Measurements from ENCODE around the gene CAMK2G. TPM values are rescaled to one million over a fixed set of nuclear protein-coding genes. Genes with fewer than 3 reads are reported as not detected.

The CAMK2G gene
- total RNA-seq, 1 donor from 2014 or later, result 31.1 TPM

DNA sequence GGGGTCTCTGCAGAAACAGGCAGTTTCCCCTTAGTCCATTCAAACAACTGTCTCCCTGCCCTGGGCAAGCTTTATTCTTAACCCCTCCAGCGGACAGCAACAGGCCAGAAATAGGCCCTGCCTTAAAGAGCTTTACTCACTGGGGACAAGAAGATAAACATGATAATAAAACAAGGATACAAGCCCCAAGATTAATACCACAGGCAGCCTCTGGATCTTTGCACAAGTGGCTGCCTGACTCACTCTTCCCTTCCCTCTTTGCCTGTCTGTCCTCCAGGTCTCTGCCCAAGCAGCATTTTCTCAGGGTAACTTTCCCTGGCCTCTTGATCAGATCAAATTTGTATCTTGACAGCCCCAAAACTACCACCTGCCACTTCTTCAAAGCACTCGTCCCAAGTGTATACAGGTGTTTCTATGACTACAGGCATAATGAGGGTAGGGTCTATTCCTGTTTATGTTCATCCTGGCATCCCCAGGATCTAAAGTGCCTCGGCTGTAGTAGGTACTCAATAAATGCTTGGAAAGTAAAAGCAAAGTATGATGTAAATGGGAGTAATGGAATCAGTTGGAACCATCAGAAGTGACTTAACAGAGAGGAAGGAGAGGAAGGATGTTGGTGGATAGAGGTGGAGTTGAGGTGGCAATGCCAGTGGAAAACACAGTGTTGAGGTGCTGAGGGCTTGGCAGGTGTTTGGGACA, 7.0 kb upstream of the CAMK2G start:
- no peak for DNase-seq (ENCODE audit: low read depth, low spot score)

DNA sequence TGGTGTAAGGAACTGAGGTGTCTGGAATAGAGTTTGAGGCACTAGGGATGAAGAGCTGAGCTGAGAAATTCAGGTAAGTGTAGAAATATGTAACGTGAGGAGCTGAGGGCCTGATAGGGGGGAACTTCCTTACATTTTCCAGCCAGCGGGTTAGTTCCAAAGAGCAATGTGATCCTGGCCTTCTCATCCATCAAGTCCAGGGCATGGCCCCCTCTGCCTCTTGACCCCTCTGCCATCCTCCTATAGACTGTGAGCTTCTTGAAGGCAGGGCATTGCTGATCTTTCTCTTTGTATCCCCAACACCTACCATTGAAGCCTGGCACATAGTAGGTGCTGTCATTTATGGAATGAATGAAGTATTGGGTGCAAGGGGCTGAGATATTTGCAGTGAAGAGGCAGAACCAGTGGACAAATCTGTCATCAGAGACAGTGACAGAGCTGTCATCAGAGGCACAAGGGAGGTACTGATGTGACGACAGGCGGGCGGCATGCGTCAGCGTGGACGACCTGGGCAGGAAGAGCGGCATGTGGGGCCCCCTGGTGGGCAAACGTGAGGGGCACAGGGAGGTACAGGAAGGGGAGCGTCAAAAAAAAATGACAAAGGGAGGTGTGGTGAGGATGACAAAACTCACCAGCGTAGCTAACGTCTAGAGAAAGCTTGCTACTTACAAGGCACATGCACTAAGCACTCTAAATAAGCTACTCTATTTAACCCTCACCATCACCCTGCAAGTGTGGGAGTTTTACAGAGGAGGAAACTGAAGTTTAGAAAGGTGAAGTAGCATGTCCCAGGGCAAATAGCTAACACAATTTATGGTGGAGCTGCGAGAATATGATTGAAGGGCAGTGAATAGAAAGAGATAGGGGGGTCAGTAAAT, 5.2 kb upstream of the CAMK2G start:
- DNase-seq (ENCODE audit: low read depth, low spot score), result peak; percentile 57

DNA sequence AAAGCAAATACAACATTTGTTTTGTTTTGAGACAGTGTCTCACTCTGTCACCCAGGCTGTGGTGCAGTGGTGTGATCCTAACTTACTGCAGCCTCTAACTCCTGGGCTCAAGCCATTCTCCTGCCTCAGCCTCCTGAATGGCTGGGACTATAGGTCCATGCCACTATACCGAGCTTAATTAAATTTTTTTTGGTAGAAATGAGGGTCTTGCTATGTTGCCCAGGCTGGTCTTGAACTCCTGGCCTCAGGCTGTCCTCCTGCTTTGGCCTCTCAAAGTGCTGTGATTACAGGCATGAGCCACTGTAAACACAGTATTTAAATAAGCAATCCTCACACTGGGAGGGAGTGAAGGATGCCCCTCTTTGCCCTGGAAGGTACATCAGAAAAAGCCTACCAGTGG, 4.0 kb upstream of the CAMK2G start:
- no peak for DNase-seq (ENCODE audit: low read depth, low spot score)

DNA sequence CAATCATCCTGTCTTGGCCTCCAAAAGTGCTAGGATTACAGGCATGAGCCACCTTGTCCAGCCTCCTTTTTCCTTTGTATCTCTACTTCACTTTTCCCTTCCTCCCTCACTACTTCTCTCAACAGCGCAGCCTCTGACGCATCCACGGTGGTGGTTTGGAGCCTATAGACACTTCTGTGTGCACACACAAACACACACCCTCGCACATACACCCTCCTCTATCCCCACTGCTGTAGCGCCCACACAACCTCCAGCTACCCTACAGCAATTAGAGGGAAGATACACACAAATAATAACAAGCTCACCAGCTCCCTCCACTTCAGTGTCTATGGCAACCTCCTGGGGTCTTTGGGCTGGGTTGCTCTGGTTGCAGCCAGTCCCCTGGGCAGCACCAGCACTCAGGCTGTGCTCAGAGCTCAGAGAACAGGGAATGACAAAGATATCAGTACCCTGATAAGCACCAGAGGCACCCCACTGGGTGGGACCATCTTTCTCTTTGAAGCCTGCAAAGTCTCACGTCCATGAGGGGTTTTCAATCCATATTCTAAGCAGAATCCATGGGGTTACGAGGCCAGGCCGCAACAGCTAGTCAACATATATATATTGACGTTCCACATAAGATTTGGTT, 3.3 kb upstream of the CAMK2G start:
- no peak for DNase-seq (ENCODE audit: low read depth, low spot score)

DNA sequence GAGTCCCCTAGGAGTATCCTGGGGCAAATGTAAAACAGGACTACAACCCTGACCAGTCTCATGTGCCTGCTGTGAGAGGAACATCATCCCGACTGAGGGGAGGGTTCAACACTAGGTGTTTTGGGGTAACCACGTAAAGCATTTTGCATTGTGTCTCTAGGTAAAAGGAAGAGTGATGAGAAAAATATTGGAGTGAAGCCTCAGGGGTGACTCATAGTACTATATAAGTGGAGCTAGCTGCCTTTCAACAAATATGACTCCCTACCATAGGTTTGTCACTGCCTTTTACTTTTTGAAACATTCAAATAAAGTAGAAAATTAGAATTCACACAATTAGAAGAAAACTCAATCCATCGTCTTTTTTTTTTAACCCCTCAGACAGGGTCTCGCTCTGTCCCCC, 2.6 kb upstream of the CAMK2G start:
- DNase-seq (ENCODE audit: low read depth, low spot score), result no peak

DNA sequence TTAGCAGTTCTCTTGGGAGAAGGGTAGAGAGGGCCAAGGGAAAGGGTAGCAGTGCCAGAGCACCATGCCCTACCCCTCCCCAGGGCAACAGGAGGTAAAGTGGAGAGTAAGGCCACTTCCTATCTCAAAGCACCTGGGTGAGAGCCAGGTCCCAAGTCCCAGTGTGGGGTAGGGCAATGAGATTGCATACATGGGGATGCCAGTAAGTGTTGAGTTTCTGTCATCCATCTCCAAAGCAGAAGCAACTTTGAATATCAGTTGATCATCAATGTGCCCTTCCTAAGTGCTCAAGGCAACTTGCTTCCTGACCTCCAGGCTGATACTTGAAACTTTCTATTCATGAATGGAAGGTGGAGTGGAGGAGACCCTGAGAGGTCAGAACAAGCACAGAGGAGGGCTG, 2.2 kb upstream of the CAMK2G start:
- DNase-seq (ENCODE audit: low read depth, low spot score), result no peak

DNA sequence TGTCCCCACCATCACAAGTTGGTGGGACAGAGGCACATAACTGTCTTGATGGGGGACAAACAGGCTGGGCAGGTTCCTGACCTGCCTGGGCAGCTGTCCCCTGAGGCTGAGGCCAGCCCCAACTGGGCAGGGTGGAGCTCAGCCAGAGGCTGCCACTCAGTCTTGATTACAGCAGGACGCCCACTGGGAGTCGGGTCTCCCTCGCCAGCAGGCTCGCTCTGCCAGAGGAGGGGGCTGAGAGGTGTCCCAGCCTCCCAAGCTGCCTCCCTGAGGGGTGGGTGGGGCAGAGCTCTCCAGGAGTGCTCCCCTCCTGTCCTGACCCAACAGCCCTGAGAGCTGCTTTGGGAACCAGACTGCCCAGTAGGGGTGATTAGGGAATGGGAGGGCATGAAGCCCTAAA, 1.8 kb upstream of the CAMK2G start:
- DNase-seq (ENCODE audit: low read depth, low spot score), result no peak

DNA sequence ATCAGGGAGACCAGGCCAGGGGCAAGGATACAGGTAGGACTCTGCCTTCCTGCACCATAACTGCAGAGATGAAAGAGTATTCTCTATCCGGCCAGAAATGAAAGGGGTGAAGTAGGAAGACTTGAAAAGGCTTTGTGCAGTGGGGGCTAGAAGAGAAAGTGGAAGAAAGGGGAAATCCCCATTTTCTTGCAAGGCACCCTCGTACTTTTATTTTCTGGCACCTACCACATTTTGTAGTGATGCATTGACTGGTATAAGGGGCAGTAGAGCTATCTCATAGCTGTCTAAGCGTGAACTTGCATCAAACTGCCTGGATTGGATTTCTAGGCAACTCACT, 752 bp upstream of the CAMK2G start:
- DNase-seq (ENCODE audit: low read depth, low spot score), result no peak

DNA sequence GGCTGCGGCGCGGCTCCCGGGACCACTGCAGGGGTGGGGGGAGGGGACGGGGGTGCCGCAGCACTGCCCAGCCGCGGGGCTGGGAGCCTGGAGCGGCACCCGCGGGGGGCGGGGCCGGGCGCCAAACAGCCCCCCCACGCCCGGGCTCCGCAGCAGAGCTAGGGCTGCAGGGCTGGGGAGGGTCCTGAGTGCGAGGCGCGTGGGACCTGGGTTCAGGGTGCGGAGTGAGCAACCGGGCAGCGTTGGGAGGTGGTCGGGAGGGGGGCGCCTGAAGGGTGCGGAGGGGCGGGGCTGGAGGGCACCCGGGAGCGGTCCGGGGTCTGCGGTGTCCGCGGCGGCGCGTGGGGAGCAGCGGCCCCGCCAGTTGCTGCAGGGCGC, 528 bp downstream of the CAMK2G start:
- no peak for DNase-seq (ENCODE audit: low read depth, low spot score)

DNA sequence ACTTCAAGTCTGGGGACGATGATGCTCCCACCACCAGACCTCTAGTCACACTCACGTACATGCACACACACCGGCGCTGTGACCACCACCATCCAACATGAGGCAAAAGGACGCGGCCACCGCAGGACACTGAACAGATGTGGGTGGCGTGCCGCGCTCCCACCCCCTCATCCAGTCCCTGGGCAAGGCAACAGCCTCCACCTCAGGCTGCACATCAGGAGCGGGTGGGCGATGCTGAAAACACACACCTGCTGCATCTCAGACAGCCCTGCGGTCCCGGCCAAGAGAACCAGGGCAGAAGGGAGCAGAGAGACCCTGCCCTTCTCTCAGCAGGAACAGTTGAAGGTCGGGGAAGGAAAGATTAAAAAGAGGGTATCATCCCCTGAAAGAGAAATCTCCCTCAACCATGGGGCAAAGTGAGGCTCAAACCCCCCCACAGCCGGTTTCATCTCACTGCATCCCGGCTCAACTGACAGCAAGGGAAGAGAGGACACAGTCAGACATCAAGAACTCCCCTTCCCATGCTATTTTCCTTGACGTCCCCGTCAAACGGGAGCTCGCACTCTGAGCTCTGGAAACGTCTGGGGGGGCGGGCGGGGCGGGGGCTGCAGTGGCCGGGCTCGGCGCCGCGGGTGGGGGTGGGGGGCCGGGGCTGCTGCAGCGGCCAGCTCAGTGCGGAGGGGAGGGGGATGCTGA, 1.1 kb downstream of the CAMK2G start:
- no peak for DNase-seq (ENCODE audit: low read depth, low spot score)

DNA sequence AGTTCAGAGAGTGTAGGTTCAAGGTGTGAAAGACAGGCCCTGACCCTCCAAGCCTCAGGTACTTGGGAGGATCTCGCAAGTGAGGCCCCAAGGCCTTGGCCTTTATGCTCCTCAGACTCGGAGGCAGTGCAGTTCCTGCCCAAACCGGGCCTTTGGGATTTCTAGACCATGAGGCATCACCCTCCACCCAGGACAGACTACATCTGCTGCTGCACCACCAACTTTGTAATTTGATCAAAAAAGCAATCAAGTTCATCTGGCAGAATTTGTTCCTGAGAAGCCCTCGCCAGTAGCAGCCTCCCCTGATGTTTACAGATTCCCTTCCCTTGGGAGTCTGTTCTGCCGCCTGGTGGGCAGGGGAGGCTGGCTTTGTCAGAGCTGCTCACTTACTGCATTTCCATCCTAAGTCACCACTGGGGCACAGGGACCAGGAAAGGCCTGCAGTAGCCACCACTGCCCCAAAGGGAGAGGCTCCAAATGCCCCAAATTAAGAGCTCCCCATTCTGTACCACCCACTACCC, 2.1 kb downstream of the CAMK2G start:
- no peak for DNase-seq (ENCODE audit: low read depth, low spot score)

DNA sequence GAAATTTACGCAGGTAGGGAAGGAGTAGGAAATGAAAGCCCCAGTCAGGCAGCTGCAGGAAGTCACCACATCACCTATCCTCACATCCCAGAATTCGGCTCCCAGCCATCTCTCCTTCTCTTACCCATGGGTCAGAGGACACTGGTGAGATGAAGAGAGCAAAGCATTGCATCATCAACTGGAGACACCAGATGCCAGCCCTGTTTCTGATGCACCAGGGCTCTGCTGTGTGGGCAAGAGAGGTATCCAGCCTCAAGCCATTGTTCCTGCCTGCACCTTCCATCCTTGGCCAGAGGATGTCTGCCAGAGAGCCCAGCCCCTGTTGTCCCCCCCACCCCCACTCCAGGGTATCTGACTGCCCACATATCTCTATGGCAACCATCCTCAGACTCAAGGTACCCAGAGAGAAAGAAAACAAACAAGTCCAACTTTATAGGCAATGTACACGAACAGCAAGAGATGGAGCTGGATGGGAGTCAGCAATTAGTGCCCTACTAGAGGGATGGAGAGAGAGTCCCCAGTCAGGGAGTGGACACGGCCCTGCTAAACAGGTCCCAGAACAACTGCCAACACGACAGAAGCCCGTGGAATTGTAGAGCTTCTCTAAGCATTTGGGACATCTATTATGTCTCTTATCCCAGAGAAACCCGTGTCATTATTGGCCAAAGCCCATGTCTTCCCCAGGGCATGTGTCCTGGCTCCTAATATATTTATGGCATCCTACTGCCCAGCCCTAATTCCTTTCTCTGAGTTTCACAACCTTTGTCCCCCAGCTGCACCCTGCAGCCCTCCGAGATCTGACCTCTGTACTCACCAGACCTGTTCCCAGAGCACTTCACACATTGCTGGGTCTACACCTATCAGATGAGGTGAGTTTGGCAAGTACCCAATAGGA, 2.8 kb downstream of the CAMK2G start:
- no peak for DNase-seq (ENCODE audit: low read depth, low spot score)

DNA sequence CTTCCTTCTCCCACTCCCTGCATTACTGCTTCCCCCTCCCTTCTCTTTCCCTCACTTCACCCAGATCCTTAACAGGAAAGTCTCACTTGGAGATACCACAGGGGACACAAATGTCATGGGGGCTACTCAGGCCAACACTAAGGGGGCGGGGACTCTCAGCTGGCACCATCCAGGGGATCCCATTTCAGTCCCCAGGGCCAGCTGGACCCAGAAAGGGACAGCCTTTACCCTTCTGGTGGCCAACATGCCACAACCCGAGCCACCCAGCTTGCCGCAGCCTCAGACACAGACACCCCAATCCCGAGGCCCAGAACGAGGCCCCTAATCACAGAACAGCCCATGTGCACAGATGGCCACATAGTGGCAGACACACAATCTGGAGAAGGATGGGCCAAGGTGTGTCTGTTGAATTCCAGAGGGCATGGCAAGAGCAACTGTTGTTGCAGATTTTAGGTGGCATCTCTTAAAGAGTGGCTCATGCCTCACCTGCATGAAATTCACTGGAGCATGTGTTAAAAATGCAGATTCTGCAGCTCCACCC, 5.6 kb downstream of the CAMK2G start:
- DNase-seq (ENCODE audit: low read depth, low spot score), result no peak

DNA sequence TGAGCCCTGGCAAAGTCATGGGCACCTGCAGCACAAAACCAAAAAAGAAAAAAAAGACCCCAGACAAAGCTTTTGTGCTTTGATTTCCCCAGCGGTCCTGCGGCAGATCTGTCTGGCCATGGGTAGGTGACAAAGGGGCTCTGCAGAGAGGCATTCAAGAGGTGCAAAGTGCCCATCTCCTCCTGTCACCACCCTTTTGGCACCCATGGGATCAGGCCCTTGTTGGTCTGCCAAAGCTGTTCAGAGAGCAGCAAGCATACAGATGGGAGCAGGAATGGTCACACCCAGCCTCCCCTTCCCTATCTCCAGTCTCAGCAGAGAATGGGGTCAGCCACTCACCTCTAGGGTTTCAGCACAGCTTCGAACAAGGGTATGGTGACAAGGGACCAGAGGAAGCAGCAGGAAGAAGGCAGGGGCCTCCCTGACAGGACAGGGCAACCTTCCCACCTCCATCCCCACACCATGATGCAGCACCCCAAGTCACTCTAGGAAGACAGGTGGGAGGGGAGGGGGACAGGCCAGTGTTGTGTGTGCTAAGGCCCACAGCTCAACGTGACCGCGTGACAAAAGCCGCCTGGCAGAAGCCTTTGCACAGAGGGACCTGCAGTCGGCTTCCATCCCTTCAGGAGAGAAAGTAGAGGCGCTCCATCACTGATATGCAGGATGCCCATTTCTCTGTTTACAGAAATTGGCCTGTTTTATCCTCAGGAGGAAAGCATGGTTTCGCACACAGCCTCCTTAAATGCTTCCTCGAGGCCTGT, 6.3 kb downstream of the CAMK2G start:
- DNase-seq (ENCODE audit: low read depth, low spot score), result no peak

DNA sequence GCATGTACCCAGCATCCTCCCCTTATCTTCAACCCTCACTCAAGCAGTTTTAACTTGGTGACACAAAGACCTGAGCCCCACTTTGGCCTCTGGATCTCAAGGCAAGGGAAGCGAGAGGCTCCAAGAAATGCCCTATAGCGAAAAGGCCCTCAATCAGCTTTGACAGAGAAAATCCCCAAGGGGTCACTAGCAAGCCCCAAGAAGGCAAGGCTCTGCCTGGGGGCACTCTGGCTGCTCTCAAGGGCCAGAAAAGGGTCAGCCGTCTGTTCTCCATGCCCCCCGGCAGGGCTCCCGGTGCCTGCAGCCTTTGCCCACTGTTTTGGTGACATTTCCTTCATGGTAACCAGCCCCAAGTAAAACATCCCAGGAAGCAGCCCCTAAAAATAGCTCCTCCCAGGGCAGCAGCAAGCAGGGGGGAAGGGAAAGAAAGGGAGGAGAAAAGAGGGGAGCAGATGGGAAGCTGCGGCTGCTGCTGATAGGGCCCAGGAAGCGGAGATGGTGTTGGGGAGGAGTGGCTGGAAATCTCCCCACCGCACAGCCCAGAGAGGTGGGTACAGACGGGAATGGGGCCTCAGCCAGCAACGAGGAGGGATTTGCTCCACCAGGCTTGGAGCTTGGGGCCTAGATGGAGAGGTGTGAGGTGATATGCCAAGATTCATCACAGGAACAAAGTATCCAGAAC, 7.1 kb downstream of the CAMK2G start:
- no peak for DNase-seq (ENCODE audit: low read depth, low spot score)

DNA sequence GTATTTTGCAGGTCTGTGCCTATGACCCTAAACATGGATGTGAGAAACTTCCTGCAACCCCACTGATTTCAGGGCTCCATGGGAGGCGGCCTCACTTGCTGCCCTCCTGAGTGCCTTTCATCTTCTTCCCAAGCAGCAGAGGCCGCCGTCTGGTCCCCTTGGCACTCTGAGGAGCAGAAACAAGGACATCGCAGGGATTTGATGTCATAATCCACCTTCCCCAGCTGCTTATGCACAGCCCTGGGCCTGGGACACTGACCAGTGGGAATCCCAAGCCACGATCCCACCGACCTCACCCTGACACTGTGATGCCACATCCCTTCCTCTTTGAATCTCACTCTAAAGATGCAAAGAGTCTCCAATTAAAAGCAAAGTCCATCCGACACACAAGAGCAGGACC, 7.7 kb downstream of the CAMK2G start:
- no peak for DNase-seq (ENCODE audit: low read depth, low spot score)

DNA sequence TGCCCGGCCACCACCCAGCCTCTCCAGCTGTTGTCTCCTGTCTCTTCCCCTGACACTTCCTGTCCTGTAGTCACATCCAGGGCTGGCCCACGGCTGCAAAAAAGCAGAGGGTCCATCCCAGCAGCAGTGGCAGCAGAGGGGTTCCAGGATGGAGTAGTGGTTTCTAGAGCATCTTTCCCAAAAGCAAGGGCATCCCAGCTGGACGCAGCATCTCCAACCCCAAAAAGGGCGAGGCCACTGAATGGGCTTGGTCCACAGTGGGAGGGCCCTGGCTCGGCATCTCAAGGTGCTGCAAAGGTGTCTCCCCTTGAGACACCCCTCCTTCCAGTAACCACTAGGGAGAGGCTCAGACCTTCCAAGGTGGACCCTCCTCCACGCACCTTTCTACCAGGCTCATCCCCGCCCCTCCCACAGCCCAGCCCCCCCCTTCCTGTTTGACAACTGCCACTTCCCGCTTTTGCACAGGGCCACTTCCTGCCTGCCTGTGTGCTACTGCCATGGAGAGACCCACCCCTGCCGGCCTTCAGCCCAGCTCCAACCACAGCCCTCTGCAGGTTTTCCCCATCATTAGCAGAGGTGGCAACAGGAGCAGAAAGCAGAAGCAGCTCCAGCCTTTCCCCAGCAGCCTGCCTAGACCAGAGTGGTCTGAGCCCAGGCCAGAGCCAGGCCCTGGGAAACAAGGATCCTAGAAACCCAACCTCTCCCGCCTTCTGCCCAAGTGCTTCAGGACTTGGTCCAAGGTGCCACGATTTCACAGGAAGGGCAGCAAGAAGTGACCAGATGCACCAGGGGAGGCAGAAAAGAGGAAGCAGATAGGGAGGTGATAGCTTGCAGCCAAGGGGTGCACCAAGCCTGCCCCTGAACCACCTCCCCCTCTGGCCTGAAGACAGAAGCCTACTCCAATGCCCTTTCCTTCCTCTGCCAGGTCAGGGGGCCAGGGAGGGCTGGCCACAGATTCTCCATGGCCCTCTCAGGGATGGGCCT, 8.6 kb downstream of the CAMK2G start:
- DNase-seq (ENCODE audit: low read depth, low spot score), result no peak

DNA sequence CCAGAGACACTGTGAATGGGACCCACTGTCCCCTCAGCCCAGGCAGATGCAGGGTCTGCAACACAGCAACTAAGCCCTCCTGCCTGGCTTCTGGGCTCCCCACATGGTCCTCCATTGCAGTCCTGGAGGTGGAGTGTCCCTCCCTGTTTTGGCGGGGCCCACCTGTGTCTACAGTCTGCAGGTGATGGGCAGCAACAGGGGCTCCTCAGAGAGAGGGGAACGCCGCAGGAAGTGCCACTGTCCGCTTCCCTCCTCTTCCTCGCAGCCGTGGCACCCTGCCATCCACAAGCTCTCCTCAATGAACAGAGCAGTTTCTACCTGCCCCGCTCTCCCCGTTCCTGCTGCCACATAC, 9.3 kb downstream of the CAMK2G start:
- DNase-seq (ENCODE audit: low read depth, low spot score), result no peak
